ENCODE data around the gene PAH.

The PAH gene

DNA sequence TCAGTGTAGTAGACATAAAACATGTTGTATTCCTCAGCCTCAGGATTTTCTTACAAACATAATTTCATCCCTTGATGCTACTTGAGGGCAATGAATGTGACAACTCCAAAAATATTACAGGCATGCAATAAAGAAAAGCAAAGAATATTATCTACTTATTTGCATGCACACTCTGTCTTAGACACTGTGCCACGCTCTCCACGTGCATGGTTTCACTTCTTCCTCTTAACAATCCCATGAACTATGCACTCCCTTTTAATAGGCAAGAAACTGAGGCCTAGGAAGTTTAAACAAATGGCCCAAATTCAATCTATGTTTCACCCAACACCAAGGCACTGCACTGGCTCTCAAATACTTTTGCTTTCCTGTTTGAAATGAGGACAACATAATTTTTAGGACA is 1.8 kb upstream of the PAH start:
- WGBS, 2 experiments = 89 to 92% methylated on average over 2 of the region's 2 CpGs
- H3K27ac ChIP-seq (ENCODE audit: insufficient read depth, low read depth, low read length, poor library complexity, severe bottlenecking) = no peak overlapping the region
- peaks cover 6% of the 10 kb centered on the region for H3K27me3 ChIP-seq (ENCODE audit: control insufficient read depth, insufficient read depth, low read length, poor library complexity, severe bottlenecking)

DNA sequence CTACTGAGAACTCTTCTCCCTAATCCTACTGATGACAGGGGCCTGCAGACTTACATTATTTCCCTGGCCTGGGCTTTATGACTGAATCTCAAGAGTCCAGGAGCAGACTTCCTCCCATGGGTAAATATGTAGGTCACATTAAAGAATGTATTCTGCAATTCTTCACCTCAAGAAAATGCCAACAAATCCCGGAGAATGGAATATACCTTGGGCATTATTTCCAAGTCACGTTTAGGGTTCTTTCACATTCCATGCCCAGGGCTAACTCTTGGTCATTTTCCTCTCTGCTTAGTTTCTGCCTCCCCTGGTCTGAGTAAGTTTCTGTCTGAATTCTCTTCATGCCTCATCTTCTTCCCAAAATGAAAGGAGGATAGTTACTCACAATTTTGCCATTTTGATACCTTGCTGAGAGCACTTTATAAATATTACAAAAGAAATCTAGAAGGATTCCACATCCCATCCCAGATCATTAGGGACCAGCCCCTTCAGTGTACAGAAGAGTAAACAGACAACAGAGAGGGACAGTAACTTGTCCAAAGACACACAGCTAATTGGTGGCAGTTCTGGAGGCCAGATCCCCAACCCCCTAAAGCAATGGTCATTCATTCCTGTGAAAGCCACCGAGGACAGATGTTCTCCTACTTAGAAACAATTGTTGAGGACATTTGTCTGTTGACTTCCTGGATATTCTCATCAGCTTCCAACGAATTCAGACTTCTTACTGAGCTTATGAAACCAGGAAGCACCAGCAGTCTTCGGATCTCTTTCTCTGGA is 605 bp downstream of the PAH start:
- no peaks in the 10 kb centered on the region for H3K36me3 ChIP-seq (ENCODE audit: control insufficient read depth, insufficient read depth, low read length)
- H3K9me3 ChIP-seq (ENCODE audit: control insufficient read depth, low read length) = no peaks in the 10 kb centered on the region
- WGBS, 2 experiments = 88 to 91% methylated on average over 5 of the region's 5 CpGs
- peaks cover 6% of the 10 kb centered on the region for H3K27me3 ChIP-seq (ENCODE audit: control insufficient read depth, insufficient read depth, low read length, poor library complexity, severe bottlenecking)
- no peaks in the 10 kb centered on the region for H3K4me1 ChIP-seq (ENCODE audit: control insufficient read depth, insufficient read depth, low read length)
- no peak overlapping the region for H3K4me3 ChIP-seq (ENCODE audit: insufficient read depth, low read depth, low read length)
- H3K27ac ChIP-seq (ENCODE audit: insufficient read depth, low read depth, low read length, poor library complexity, severe bottlenecking) = no peak overlapping the region

More for the DNA sequence above, 1.8 kb upstream of the PAH start:
- no peaks in the 10 kb centered on the region for H3K36me3 ChIP-seq (ENCODE audit: control insufficient read depth, insufficient read depth, low read length)
- no peak overlapping the region for H3K4me3 ChIP-seq (ENCODE audit: insufficient read depth, low read depth, low read length)
- H3K9me3 ChIP-seq (ENCODE audit: control insufficient read depth, low read length) = no peaks in the 10 kb centered on the region
- no peaks in the 10 kb centered on the region for H3K4me1 ChIP-seq (ENCODE audit: control insufficient read depth, insufficient read depth, low read length)

DNA sequence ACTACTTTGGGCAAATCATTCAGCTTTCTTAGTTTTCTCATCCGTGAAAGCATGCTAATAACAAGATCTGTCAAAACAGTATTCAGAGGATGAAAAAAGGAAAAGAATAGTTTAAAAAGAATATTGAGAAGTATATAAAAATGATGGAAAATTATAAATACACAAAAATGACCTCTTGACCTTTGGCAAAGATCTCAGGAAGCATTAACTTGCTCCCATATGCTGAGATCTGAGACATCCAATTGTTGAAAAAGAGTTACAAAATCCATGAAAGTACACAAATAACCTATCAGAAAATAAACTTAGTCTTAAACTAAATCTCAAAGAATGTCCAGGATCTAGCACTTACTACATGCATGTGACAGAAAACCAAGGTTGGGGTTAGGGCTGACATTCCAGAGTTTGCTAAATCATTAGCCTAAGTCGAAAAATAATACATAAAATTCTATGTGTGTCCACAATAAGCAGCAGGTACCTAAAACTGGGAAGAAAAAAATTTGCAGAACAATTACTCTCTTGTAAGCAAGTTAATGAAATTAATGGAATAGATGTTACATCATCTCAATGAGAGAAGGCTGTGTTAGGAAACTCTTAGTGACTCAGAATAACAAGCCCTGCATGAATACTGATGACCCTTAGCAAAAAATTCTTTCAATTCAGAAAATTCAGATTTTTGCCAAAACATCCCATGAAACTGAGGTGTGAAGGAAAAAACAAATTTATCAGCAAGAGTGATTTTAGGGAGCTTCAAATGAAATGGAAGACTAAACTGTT is 3.4 kb downstream of the PAH start:
- WGBS, 2 experiments = 91 to 100% methylated on average over 1 of the region's 2 CpGs
- no peak overlapping the region for H3K27ac ChIP-seq (ENCODE audit: insufficient read depth, low read depth, low read length, poor library complexity, severe bottlenecking)

DNA sequence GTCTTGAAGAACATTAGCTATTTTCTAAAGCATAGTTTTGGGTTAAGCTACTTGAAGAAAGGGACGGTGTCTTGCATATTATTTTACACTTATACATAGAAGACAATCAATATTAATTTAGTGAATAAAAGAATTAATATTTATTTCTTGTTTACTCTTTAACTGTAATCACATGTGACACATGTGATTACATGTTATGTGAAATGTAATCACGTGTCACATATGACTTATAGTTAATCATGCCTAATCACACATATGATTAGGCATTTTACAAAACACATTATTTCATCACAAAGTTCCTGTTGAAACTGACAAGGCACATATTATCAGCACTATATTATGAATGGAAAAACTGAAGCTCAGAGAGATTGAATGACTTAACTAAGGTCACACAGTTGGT is 4.8 kb downstream of the PAH start:
- H3K36me3 ChIP-seq (ENCODE audit: control insufficient read depth, insufficient read depth, low read length) = no peaks in the 10 kb centered on the region
- H3K27me3 ChIP-seq (ENCODE audit: control insufficient read depth, insufficient read depth, low read length, poor library complexity, severe bottlenecking) = peaks cover 2% of the 10 kb centered on the region
- 88% methylated on average over 1 of the region's 2 CpGs; no CpG with 5 or more reads in 1 of the 2 experiments for WGBS, 2 experiments
- H3K4me3 ChIP-seq (ENCODE audit: insufficient read depth, low read depth, low read length) = no peak overlapping the region
- H3K27ac ChIP-seq (ENCODE audit: insufficient read depth, low read depth, low read length, poor library complexity, severe bottlenecking) = no peak overlapping the region
- no peaks in the 10 kb centered on the region for H3K4me1 ChIP-seq (ENCODE audit: control insufficient read depth, insufficient read depth, low read length)
- H3K9me3 ChIP-seq (ENCODE audit: control insufficient read depth, low read length) = no peaks in the 10 kb centered on the region

More for the DNA sequence above, 3.4 kb downstream of the PAH start:
- Histone ChIP-seq H3K4me1 (ENCODE audit: control insufficient read depth, insufficient read depth, low read length) (no peaks in the 10 kb centered on the region), H3K36me3 (ENCODE audit: control insufficient read depth, insufficient read depth, low read length) (no peaks in the 10 kb centered on the region), H3K9me3 (ENCODE audit: control insufficient read depth, low read length) (no peaks in the 10 kb centered on the region), H3K4me3 (ENCODE audit: insufficient read depth, low read depth, low read length) (no peak overlapping the region), H3K27me3 (ENCODE audit: control insufficient read depth, insufficient read depth, low read length, poor library complexity, severe bottlenecking) (peaks cover 6% of the 10 kb centered on the region)

DNA sequence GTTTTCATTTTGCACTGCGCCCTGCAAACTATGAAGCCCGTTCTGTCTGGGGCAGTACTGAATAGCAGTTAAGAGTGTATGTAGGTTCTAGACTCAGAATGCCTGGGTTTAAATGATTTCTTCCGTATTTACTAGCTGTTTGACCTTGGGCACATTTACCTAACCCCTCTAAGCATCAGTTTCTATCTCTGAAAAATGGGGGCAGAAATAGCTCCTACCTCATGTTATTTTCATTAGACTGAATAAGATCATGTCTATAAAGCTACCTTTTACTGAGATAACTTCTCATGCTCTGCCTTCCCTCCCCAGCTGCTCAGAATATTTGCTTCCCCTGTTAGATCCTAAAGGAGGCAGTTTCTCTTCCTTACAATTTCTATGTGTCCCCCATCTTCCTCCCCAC is 5.7 kb downstream of the PAH start:
- WGBS, 2 experiments = 95 to 99% methylated on average over 3 of the region's 3 CpGs
- no peaks in the 10 kb centered on the region for H3K36me3 ChIP-seq (ENCODE audit: control insufficient read depth, insufficient read depth, low read length)
- no peaks in the 10 kb centered on the region for H3K4me1 ChIP-seq (ENCODE audit: control insufficient read depth, insufficient read depth, low read length)
- no peak overlapping the region for H3K27ac ChIP-seq (ENCODE audit: insufficient read depth, low read depth, low read length, poor library complexity, severe bottlenecking)
- H3K4me3 ChIP-seq (ENCODE audit: insufficient read depth, low read depth, low read length) = no peak overlapping the region
- H3K9me3 ChIP-seq (ENCODE audit: control insufficient read depth, low read length) = no peaks in the 10 kb centered on the region
- H3K27me3 ChIP-seq (ENCODE audit: control insufficient read depth, insufficient read depth, low read length, poor library complexity, severe bottlenecking) = no peaks in the 10 kb centered on the region

DNA sequence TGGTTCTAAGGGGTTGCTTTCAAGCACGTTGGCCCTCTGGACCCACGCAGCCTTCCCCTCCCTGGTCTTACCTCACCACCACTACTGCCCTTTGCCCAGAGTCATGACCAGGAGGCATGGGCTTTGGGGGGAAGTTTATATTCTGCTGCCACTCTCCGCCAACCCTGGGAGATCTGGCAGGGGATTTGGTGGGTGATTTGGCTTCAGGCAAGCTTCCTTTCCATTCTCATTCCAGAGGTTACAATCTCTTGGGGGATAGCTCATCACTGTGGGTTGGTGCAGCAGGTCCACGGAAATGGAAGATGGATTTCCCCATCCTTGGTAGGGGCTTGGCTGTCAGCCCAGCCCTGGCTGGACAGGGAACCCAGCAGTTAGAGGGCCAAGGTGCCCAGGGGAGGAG is 6.3 kb downstream of the PAH start:
- H3K27ac ChIP-seq (ENCODE audit: insufficient read depth, low read depth, low read length, poor library complexity, severe bottlenecking) = no peak overlapping the region
- WGBS, 2 experiments = 99% methylated on average over 4 of the region's 4 CpGs

DNA sequence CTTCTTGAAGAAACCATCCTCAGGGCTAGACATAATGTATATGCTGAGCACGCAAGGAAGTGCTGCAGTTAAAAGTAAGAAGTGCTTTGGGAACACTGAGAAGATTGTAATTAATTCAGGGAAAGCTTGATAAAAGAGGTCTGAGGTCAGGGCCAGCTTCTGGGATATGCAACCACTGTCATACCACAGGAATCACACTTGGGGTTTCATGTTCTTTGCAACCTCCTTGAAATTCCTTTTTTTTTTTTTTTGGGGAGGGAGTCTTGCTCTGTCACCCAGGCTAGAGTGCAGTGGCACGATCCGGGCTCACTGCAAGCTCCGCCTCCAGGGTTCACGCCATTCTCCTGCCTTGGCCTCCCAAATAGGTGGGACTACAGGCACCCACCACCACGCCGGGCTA is 6.9 kb downstream of the PAH start:
- H3K9me3 ChIP-seq (ENCODE audit: control insufficient read depth, low read length) = no peaks in the 10 kb centered on the region
- no peak overlapping the region for H3K4me3 ChIP-seq (ENCODE audit: insufficient read depth, low read depth, low read length)
- no peak overlapping the region for H3K27ac ChIP-seq (ENCODE audit: insufficient read depth, low read depth, low read length, poor library complexity, severe bottlenecking)
- H3K27me3 ChIP-seq (ENCODE audit: control insufficient read depth, insufficient read depth, low read length, poor library complexity, severe bottlenecking) = no peaks in the 10 kb centered on the region
- H3K4me1 ChIP-seq (ENCODE audit: control insufficient read depth, insufficient read depth, low read length) = no peaks in the 10 kb centered on the region
- no peaks in the 10 kb centered on the region for H3K36me3 ChIP-seq (ENCODE audit: control insufficient read depth, insufficient read depth, low read length)
- 94 to 96% methylated on average over 7 of the region's 7 CpGs for WGBS, 2 experiments

More for the DNA sequence above, 6.3 kb downstream of the PAH start:
- H3K4me3 ChIP-seq (ENCODE audit: insufficient read depth, low read depth, low read length) = no peak overlapping the region
- H3K27me3 ChIP-seq (ENCODE audit: control insufficient read depth, insufficient read depth, low read length, poor library complexity, severe bottlenecking) = no peaks in the 10 kb centered on the region
- no peaks in the 10 kb centered on the region for H3K9me3 ChIP-seq (ENCODE audit: control insufficient read depth, low read length)
- H3K36me3 ChIP-seq (ENCODE audit: control insufficient read depth, insufficient read depth, low read length) = no peaks in the 10 kb centered on the region
- H3K4me1 ChIP-seq (ENCODE audit: control insufficient read depth, insufficient read depth, low read length) = no peaks in the 10 kb centered on the region

DNA sequence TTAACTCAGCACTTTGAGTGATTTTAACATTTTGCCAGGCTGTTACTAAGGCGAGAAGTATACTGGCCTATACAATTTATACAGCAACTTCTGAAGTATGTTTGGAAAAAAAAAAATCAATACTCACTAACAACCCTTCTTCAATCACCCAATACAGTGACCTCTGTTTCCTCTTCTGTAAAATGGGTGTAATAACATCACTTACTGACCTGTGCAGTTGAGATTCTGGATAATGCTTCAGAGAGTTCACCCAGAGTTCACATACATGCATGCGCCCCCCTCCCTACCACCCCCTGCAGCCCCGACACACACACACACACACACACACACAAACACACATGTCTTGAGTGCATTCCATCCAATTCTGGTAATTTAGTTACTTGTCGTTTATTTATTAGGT is 9.1 kb downstream of the PAH start:
- Histone ChIP-seq H3K27ac (ENCODE audit: insufficient read depth, low read depth, low read length, poor library complexity, severe bottlenecking) (no peak overlapping the region), H3K4me3 (ENCODE audit: insufficient read depth, low read depth, low read length) (no peak overlapping the region), H3K36me3 (ENCODE audit: control insufficient read depth, insufficient read depth, low read length) (no peaks in the 10 kb centered on the region), H3K4me1 (ENCODE audit: control insufficient read depth, insufficient read depth, low read length) (no peaks in the 10 kb centered on the region), H3K9me3 (ENCODE audit: control insufficient read depth, low read length) (no peaks in the 10 kb centered on the region), H3K27me3 (ENCODE audit: control insufficient read depth, insufficient read depth, low read length, poor library complexity, severe bottlenecking) (no peaks in the 10 kb centered on the region)
- 81 to 95% methylated on average over 3 of the region's 4 CpGs for WGBS, 2 experiments

DNA sequence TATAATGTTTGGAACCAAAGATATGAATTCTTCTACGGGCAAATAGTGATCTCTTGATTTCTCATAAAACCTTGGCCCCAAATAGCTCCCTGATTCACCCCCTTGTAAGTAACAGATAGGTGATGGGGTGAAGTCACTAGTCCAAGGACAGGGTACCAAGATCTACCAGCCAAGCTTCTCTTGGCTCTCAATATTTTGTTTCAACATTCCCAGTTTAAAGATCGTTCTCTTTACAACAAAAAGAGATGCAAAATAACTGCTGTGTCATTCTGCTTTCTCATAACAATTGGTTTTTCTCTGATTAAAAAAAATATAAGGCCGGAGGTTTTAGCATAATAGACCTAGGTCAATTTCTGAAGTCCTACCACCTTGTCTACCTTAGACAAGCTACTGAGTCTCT is 11.8 kb downstream of the PAH start:
- H3K4me3 ChIP-seq (ENCODE audit: insufficient read depth, low read depth, low read length) = no peak overlapping the region
- 93 to 98% methylated on average over 2 to 3 of the region's 3 CpGs for WGBS, 2 experiments
- no peaks in the 10 kb centered on the region for H3K36me3 ChIP-seq (ENCODE audit: control insufficient read depth, insufficient read depth, low read length)
- H3K4me1 ChIP-seq (ENCODE audit: control insufficient read depth, insufficient read depth, low read length) = no peaks in the 10 kb centered on the region
- no peak overlapping the region for H3K27ac ChIP-seq (ENCODE audit: insufficient read depth, low read depth, low read length, poor library complexity, severe bottlenecking)
- no peaks in the 10 kb centered on the region for H3K27me3 ChIP-seq (ENCODE audit: control insufficient read depth, insufficient read depth, low read length, poor library complexity, severe bottlenecking)
- H3K9me3 ChIP-seq (ENCODE audit: control insufficient read depth, low read length) = no peaks in the 10 kb centered on the region

DNA sequence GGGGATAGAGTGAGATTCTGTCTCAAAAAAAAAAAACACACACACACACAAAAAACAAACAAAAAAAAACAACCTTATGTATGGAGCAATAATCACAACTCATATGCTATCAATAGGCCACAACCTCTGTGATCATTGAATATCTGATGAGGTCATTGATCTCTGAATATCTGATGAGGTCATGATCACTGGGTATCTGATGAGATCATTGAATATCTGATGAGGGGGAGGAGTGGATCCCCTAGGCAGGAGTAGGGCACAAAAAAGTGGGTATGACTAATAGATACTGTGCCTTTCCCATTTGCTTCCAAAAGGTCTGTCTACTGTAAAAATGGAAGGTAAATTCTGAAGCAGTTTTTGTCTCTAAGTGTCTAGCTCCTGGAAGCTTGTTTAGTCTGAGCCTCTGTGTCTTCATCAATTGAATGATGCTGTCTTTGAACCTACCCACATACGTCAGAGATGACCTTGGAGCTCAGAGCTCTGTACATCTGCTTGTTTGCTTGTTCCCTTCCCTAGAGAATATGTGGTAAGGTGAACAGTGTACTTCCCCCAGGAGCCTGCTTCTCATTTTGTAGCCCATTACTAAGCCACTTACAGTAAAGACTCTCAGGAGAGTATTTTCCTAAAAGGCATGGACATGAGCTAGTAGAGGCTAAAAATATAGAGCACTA is 13.6 kb downstream of the PAH start:
- Histone ChIP-seq H3K4me1 (ENCODE audit: control insufficient read depth, insufficient read depth, low read length) (no peaks in the 10 kb centered on the region), H3K27me3 (ENCODE audit: control insufficient read depth, insufficient read depth, low read length, poor library complexity, severe bottlenecking) (no peaks in the 10 kb centered on the region)

More for the DNA sequence above, 13.6 kb downstream of the PAH start:
- 88 to 92% methylated on average over 1 of the region's 1 CpG for WGBS, 2 experiments
- Histone ChIP-seq H3K4me3 (ENCODE audit: insufficient read depth, low read depth, low read length) (no peak overlapping the region), H3K27ac (ENCODE audit: insufficient read depth, low read depth, low read length, poor library complexity, severe bottlenecking) (no peak overlapping the region), H3K9me3 (ENCODE audit: control insufficient read depth, low read length) (no peaks in the 10 kb centered on the region), H3K36me3 (ENCODE audit: control insufficient read depth, insufficient read depth, low read length) (no peaks in the 10 kb centered on the region)

All from ectodermal cell (in vitro differentiated cells).